Effector CD8-positive, alpha-beta T cell (primary cell): ENCODE results near the gene ZNF511.
"Not testable (repeated sequence)": the region's sequence is repeated elsewhere in the genome, so short reads cannot be mapped to it uniquely, and the experiment has no call there.

ENCODE experiments used
- DNase-seq: peaks from one replicate; lab custom pipeline; 2025; lab: John Stamatoyannopoulos, UW
- total RNA-seq, 4 experiments: gene quantifications; one replicate each; lab custom pipeline; 2026; lab: John Stamatoyannopoulos, UW

Gene ZNF511, protein sequence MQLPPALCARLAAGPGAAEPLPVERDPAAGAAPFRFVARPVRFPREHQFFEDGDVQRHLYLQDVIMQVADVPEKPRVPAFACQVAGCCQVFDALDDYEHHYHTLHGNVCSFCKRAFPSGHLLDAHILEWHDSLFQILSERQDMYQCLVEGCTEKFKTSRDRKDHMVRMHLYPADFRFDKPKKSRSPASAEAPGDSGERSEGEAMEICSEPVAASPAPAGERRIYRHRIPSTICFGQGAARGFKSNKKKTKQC
- total RNA-seq: 16.5 to 22.2 (median 18.0) reads per million in 4 experiments

DNA sequence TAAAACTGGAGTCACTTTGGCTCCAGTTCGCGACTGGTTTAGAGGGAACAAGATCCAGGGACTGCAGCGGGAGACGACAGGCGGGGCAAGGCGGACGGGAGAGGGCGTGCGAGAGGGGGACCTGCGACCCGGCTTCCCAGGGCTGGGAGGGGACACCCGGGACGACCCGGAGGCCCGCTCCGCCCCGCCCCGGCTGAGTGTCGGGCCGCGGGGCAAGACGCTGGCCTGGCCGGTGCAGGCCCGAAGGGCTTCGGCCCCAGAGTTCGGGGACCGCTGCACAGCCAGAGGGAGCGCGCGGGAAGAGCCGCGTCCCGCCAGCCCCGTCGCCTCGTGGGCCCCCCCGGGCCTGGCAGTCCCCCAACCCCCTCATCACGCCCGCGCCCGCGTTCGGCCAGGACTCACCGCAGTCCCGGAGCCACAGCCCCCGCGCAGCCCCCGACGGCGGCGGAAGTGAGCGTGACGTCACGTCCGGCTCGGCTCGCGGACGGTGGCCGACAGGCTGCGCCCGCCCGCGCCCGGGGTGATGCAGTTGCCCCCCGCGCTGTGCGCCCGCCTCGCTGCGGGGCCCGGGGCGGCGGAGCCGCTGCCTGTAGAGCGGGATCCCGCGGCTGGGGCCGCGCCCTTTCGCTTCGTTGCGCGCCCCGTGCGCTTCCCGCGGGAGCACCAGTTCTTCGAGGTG is at the start of gene ZNF511, which contains the start of gene TUBGCP2:
ZNF511 (plus strand) TSS at position 494 of the 679 bp plus-strand sequence; CDS start at position 524, 30 bp downstream.
TUBGCP2 (minus strand) TSS at position 452 of the 679 bp plus-strand sequence. CDS start 5,931 bp downstream, outside the sequence.
- peak; percentile 78 for DNase-seq

DNA sequence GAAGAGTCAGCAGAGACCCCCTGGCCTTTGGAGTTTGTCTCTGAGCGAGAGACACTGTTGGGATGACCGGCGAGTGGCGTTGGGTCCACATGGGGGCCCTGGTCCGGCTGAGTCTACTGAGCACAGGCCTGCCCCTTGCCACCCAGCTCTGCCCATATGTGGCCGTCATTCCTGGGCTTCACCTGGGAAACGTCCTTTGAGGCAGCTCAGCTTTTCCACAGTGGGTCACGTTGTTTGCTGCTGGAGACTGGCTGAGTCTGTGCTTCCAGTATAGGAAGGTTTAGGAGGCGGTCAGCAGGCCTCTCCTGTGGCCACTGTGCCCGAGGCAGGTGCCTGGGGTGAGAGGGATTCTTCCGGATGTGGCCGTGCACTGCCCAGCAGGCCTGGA is 49.1 kb upstream of the ZNF511 start:
- DNase-seq: no peak

DNA sequence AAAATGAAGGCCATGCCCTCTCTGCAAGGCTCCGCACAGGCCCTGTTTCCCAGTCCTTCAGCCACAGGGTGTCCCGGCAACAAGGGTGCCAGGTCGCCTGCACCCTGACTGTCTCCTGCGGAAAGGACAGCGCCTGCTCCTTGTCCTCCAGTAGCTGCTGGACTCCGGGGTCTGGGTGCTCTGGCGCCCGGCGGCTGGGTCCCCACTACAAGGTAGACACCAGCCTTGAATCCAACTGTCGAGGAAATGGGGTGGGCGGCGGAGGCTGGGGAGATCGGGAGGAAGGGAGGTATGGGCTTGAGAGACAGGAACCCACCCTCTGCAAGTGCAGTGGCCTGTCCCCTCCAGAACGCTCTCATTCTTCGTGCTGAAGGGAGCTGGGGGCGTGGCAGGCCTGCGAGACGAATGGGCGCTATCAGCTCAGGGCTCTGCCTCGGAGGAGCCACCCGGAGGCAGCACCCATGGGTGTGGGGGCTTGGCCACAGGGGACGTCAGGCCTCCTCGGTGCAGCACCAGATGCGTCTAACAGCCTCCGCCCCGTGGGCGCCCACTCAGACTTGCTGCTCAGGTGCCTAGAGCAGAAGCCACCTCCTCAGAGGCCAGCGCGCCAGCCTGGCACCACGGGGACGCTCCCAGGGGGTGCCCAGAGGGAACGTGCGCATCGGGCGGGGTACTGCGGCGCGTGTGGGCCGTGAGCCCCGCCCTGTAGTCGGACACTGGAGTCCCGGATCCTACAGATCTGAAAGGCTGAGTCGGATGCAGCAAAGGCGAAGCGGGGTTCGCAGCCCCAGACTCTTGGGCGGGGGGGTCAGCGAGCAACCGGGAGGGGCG is 47.6 kb upstream of the ZNF511 start:
- peak; percentile 50 for DNase-seq

DNA sequence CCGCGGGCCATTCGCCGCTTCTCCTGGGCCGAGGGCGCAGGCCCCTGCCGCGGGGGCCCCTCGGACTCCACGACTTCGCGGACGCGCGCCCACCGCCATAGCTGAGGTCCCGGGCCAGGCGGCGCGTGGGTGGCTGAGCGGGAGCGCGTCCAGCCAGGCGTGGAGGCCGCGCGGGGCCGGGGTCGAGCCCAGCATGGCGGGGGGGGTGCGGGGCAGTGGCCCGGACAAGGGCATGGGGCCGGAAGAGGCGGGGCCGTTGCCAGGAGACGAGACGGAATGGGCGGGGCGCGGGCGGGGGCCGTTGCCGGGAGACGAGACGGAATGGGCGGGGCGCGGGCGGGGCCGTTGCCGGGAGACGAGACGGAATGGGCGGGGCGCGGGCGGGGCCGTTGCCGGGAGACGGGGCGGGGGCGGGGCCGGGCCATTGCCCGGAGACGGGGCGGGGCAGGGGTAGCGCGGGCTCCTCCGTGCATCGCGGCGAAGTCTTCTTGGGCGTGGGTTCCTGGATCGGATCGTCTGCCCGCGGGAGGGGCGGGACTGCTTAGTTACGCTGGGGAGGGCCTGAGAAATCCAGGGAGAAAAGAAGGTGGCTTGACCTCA is 46.9 kb upstream of the ZNF511 start:
- DNase-seq: peak; percentile 84

DNA sequence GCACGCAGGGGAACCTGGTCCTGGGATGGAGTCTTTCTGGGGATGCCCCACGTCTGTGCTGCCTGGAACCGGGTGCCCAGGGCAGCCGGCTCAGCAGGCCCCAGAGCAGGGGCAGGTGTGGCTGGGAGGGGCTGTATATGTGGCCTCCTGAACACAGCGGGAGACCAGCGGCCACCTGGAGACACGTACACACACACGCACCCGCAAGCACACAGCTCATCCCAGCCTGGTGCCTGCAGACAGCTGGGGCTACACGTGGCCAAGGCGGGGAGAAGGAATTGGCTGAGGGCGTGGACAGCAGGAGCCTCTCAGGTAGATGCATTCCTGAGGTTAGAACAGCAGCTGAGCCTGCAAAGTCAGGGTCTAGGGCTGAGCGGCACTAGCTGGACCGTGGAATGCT is 46.0 kb upstream of the ZNF511 start:
- no peak for DNase-seq

DNA sequence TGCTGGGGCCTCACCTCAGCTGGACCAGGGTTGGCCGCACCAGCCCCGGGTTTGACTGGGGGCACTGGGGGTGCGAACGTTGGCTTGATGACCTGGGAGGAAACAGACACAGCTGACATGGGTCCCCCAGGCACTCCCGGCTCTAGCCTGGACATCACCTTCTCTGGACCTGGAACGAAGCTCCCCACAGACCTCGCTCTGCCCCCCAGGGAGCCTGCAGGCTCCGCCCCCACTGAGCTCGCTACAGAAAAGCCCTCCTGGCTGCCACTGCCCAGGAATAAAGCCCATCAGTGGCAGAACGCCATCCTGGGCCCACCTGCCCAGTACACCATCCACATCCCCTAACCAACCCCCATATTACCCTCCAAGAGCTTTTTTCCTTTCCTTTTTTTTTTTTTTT is 45.0 kb upstream of the ZNF511 start:
- DNase-seq: no peak

DNA sequence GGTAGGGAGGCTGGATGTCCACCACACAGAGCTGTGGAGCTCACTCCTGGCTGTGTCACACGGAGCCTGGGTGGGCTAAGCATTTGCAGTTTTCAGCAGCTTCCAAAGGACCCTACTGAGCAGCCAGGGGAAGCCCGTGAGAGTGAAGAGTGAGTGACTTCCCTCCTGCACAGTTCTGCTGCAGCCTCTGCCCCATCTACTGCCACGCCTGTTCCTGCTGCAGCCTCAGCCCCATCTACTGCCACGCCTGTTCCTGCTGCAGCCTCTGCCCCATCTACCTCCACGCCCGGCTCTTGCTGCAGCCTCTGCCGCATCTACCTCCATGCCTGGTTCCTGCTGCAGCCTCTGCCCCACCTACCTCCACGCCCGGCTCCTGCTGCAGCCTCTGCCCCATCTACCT is 44.3 kb upstream of the ZNF511 start:
- no peak for DNase-seq

DNA sequence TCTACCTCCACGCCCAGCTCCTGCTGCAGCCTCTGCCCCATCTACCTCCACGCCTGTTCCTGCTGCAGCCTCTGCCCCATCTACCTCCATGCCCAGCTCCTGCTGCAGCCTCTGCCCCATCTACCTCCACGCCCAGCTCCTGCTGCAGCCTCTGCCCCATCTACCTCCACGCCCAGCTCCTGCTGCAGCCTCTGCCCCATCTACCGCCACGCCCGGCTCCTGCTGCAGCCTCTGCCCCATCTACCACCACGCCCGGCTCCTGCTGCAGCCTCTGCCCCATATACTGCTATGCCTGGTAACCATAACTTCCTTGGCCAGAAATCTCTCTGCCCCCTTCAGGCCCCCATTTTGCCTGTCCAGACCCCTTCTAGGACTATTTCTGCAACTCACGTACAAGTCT is 43.7 kb upstream of the ZNF511 start:
- not testable (repeated sequence) for DNase-seq

DNA sequence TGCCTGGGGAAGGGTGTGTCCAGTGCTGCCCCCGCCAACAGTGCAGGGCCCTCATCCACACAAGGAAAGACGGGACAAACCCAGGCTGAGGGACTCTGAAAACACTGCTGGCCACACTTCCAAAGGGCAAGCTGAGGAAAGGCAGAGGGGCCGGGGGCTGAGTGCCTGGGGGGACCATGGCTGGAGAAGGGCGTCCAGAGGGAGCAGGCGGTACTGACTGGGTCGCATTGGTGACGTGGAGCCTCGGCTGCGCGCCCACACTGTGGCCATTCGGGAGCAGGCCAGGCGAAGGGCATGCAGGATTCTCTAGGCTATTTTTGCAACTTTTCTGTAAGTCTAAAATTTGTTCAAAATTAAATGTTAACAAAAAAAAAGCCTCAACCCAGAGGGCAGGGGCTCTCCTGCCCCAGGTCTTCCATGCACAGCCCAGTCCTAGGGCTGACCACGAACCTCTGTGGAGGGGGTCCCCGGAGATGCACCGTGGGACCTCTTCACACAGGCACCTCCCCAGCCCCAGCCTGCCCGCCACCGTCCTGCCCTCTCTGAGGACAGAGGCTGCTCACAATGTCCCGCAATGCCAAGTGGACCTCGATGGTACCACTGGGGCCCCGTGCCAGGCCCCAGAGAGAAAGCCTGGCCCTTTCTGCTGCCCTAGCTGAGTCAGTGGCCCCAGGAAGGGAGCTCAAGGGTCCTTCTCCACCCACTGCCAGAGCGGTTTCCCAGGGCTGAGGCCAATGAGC is 42.5 kb upstream of the ZNF511 start:
- DNase-seq: no peak

DNA sequence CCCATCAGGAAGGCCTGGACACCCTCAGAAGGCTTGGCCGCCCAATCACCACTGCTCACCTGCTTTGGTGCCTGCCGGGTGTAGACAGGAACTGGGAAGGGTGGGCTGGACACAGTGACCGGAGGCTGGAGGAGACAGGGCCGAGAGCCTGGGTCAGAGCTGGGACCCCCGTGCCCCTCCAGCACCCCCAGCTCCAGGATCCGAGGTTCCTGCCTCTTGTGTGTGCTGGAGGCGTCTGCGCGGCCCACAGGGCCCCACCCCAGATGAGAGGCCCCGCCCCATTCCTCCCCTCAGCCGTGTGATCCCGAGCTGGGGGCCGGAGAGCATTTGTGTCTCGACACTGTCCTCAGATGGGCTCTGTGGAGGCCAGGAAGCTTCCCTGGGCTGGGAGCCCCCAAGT is 41.4 kb upstream of the ZNF511 start:
- no peak for DNase-seq

DNA sequence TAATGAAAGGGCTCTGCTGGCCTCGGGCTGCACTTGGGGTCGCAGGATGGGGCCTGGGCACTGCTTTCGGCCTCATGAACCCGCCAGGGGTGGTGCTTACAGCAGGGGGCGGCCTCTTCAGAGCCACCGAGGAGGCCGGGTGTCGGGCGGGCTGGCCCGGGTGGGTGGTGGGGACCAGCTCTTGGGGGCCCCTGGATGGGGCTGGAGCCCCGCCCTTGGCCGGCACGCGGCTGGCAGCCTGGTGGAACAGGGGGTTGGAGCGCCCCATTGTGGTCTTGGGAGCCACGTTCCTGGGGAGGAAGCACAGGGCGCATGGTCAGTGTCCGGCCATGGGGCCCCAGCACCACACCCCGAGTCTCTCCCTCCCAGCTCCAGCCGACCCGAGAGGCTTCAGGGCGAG is 40.9 kb upstream of the ZNF511 start:
- DNase-seq: no peak

DNA sequence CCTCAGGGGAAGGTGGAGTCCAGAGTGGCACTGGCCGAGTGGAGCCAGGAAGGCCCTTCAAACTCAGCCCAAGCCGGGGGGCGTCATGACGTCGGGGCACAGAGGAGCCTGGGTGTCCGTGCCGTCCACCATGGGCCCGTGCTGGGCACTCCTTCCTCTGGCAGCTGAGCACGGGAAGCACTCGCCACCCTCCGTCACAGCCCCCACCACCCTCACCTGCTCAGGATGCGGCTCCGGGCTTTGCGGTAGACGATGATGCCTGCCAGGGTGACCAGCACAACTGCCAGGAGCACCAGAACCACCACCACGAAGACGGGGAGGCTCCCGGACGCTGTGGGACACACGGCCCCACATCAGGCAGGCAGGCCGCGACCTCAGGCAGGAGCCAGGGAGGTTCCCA is 40.2 kb upstream of the ZNF511 start:
- DNase-seq: no peak

DNA sequence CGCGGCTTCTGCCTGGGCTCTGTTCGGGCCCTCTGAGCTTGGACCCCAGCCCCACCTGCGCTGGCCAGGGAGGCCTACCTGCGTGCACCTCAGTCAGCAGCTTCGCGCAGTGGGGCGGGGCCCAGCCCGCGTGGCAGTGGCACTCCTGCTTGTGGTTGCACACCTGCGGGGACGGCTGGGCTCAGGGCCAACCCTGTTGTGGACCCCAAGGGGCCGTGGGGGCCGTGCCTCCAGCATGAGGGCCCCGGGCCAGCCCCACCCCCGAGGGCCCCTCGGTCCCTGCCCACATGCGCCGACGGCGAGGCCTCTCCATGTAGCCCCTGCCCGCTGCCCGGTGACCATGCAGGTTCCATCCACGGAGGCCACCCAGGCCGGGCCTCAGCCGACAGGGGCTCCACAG is 39.3 kb upstream of the ZNF511 start:
- DNase-seq: no peak

DNA sequence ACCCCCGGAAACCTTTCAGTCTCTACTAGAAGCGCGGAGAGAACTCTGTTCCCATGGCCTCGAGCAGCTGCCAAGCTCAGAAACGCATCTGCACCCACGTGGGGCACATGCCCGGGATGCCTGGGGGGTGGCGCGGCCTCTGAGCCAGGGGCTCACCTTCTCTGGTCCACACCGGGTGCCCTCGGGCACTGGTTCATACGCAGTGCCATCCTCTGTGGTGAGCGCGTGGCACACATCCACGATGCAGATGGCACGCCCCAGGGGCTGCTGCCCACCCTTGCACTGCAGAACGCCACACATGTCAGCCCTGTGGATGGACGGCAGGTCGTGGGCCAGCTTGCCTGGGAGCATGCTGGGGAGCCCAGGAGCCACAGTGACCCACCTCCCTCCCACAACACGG is 38.5 kb upstream of the ZNF511 start:
- no peak for DNase-seq

DNA sequence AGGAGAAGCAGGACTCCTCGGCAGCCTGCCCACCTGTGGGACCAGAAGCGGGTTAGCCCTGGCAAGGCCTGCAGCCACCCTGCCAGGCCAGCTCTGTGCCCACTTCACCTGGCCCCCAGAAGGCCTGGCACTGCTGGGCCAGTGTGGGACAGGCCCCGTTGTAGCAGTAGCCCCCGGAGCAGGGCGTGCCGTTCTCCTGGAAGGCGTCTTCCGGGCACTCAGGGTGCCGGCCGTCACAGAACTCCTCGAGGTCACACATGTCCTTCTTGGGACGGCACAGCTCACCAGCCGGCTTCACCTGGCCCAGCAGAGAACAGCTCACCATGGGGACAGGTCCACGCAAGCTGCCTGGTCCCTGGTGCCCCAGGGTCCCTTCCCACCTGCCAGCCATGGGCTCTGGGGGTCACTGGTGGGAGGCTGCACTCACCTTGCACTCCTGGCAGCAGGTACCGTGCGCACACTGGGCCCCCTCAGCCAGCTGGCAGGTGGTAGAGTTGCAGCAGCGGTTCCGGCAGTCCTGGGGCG is 37.9 kb upstream of the ZNF511 start:
- no peak for DNase-seq

DNA sequence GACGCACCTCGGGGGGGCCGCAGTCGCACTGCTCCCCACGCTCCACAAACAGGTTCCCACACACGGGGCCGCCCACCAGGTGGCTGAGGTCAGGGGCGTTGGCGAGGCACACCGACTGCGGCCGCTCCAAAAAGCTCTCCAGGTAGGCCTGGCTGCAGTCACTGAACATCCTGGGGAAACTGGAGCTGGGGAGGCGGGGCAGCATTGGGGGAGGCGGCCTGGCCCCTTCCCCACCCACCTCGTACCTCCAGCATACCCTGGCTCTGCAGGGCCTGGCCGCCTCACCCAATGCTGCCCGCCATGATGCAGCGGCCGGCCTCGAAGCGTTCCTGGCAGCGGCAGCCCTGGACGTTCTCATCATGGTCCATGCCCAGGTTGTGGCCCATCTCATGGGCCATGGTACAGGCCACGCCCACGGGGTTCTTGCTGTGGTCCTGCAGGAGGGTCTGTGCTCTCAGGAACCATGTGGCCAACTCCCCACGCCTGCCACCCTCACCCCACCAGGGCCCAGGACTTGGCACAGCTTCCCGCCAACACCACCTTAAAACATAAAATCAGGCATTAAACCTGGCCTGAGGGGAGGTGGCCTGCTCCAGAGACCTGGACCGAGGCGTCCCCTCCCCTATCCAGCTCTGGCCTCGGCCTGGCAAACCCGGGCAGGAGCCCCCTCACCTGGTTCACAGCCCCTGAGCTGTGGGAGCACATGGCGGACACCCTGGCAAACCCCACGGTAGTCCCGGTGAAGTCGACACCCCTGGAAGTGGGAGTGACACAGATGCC is 37.0 kb upstream of the ZNF511 start:
- no peak for DNase-seq

DNA sequence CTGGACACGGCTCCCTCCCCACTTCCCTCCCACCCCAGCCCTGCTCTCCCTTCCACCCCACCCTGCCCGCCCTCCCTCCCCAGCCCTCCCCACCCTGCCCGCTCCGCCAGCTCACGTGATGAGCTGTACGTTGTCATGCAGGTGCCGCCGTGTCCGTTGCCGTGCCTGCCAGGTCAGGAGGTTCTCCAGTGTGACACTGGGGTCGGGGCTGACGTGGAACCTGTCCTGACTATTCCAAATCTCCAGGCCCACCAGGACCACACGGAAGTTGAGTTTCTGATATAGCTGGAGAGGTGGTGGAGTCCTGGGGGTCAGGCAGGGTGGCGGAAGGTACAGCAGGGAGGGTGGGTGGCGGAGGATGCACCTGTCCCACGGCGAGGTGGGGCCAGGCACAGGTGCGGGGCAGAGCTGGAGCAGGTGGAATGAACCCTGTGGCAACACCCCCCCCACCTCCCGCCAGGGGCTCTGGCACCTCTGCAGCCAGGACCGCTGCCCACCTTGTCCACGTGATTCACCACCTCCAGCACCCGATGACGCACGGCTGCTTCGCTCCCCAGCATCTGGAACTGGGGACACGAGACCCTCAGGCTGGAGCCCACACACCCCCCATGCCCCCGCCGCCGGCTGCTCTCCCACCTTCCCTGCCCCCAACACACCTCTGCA is 36.3 kb upstream of the ZNF511 start:
- no peak for DNase-seq

DNA sequence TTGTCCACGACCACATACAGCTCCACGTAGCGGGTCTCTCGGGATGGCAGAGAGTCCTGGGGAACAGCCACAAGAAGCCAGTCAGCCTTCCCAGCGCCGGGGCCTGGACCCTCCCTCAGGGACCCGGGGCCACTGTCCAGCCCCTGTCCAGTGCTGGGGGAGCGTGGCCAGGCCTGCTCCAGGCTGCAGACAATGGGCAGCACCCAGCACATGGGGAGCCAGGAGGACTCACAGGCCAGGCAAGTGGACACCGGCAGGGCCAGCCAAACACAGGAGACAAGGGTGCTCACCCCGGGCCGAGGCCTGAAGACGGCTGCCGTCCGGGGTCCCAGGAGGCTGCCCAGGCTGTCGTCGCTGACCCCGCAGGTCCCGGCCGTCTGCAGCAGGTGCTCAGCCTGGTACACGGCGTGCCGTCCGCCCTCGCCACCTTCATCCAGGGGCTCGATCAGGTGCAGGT is 35.7 kb upstream of the ZNF511 start:
- no peak for DNase-seq

DNA sequence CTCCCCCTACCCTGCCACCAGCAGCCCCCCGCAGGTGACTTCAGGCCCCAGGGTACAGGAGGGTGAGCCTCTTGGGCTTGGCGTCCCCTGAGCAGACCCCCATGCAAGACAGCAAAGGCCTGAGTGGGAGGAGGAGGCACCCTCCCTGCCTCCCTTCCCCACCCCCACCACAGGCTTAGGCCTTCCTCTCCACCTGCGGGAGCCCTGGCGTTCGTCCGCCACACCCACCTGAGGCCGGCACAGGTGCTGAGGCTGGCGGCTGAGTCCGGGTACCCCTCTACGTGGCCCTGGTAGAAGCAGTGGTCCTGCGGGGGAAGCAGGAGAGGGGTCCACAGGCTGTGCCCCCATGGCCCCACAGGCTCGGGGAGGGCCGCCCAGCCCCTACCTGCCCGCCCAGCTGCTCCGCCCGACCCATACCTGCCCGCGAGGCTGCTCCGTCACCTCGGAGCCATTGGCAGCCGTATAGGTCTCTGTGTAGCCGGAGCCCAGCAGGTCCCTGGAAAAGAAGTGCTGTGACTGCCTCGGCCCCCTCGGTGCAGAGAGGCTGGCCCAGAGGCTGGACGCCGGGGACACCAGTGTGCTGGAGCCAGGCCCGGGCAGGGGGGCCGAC is 35.1 kb upstream of the ZNF511 start:
- DNase-seq: no peak
